Activated effector memory CD4-positive, alpha-beta T cell treated with anti-CD3 and anti-CD28 coated beads, Interleukin-2, amount 50 U/mL, for 16 hours (primary cell): Measurements from ENCODE around the gene GPR89B.
"Not testable (repeated sequence)": the region's sequence is repeated elsewhere in the genome, so short reads cannot be mapped to it uniquely, and the experiment has no call there.

ENCODE experiments used
- DNase-seq: peaks from one replicate; pipeline ENCODE4 v3.0.0-alpha.2; 2020

Gene GPR89B

GRCh38 chr1:147942563-147942962 lies 14.3 kb downstream of the GPR89B start:
- DNase-seq: not testable (repeated sequence)

GRCh38 chr1:147949517-147949916 lies 21.3 kb downstream of the GPR89B start:
- not testable (repeated sequence) for DNase-seq

- DNase-seq: not testable (repeated sequence)
Measured at GRCh38 chr1:147958906-147959305, 30.7 kb downstream of the GPR89B start.

- DNase-seq: not testable (repeated sequence)
Measured at GRCh38 chr1:147959680-147960079, 31.5 kb downstream of the GPR89B start.

- not testable (repeated sequence) for DNase-seq
Measured at GRCh38 chr1:147964575-147964974, 36.4 kb downstream of the GPR89B start.

GRCh38 chr1:147966657-147967056 lies 38.4 kb downstream of the GPR89B start:
- DNase-seq: not testable (repeated sequence)

- DNase-seq: not testable (repeated sequence)
Measured at GRCh38 chr1:147978896-147979651, 50.9 kb downstream of the GPR89B start.

GRCh38 chr1:147985374-147985773 lies 57.2 kb downstream of the GPR89B start:
- DNase-seq: not testable (repeated sequence)

GRCh38 chr1:147987893-147988292 lies 59.7 kb downstream of the GPR89B start:
- not testable (repeated sequence) for DNase-seq

GRCh38 chr1:147992916-147993315 lies 64.7 kb downstream of the GPR89B start:
- DNase-seq: not testable (repeated sequence)

- DNase-seq: not testable (repeated sequence)
Measured at GRCh38 chr1:147993400-147993799, 65.2 kb downstream of the GPR89B start.

- not testable (repeated sequence) for DNase-seq
Measured at GRCh38 chr1:147993825-147994615, 65.8 kb downstream of the GPR89B start.

GRCh38 chr1:147996088-147996487 lies 67.9 kb downstream of the GPR89B start:
- not testable (repeated sequence) for DNase-seq

GRCh38 chr1:148007724-148008123 lies 79.5 kb downstream of the GPR89B start:
- DNase-seq: not testable (repeated sequence)

GRCh38 chr1:148010527-148010926 lies 82.3 kb downstream of the GPR89B start:
- DNase-seq: no peak

- DNase-seq: not testable (repeated sequence)
Measured at GRCh38 chr1:148013177-148014144, 85.2 kb downstream of the GPR89B start.

- not testable (repeated sequence) for DNase-seq
Measured at GRCh38 chr1:148014289-148015200, 86.3 kb downstream of the GPR89B start.

GRCh38 chr1:148024918-148025317 lies 96.7 kb downstream of the GPR89B start:
- DNase-seq: not testable (repeated sequence)

- DNase-seq: not testable (repeated sequence)
Measured at GRCh38 chr1:148027004-148027403, 98.8 kb downstream of the GPR89B start.

GRCh38 chr1:148032247-148032646 lies 104.0 kb downstream of the GPR89B start:
- DNase-seq: not testable (repeated sequence)

GRCh38 chr1:148032690-148033089 lies 104.5 kb downstream of the GPR89B start:
- DNase-seq: not testable (repeated sequence)
